ENCODE measurements around the gene BBC3.

- no peak for TF ChIP-seq CTCF (IDR thresholded peaks at IDR 0.05)
- TF ChIP-seq POLR2A (IDR thresholded peaks at IDR 0.05): no peak
Observed at GRCh38 chr19:47275791-47276461, 44.9 kb upstream of the BBC3 start.
